H1 (cell line): Measurements from ENCODE around the gene UROD. TPM values are rescaled to one million over a fixed set of nuclear protein-coding genes. Genes with fewer than 3 reads are reported as not detected.

Experiments
- CTCF ChIA-PET: fragments of 300-600 bp; sonication (Branson Sonifier 250); formaldehyde crosslinking; loops from one replicate; lab custom pipeline; 2021; ENCODE audit not compliant: partially characterized antibody; lab: Charles Lee
- POLR2A ChIA-PET: fragments of 300-600 bp; sonication (Branson Sonifier 250); formaldehyde crosslinking; loops from one replicate; lab custom pipeline; 2021; ENCODE audit warnings: inconsistent platforms; ENCODE audit not compliant: partially characterized antibody; lab: Charles Lee
- DNase-seq, 2 experiments: peaks; one replicate each; pipeline versions ENCODE4 v3.0.0 to v3.0.0-alpha.2; 2010 to 2022; ENCODE audit warnings: low spot score in 2 of 2, low read depth in 1 of 2, mixed read lengths in 1 of 2
- FAIRE-seq: peaks from 2 replicates; lab custom pipeline; 2011; peaks lifted over from hg19 to GRCh38; lab: Jason Lieb, UNC
- H2AFZ ChIP-seq: 2 replicates; pipeline ENCODE4 v1.8.1; 2012; ENCODE audit warnings: low read length, inconsistent platforms
- H2AK5ac ChIP-seq: 2 replicates; pipeline ENCODE4 v1.6.1; 2013; ENCODE audit warnings: low read depth, low read length
- H2BK120ac ChIP-seq: replicated peaks from 2 replicates; pipeline ENCODE3; 2013; ENCODE audit warnings: low read depth, low read length, inconsistent platforms
- H2BK12ac ChIP-seq: 2 replicates; pipeline ENCODE4 v1.6.1; 2013; ENCODE audit warnings: low read depth, low read length
- H2BK15ac ChIP-seq: 2 replicates; pipeline ENCODE4 v1.6.1; 2013; ENCODE audit warnings: low read length
- H2BK20ac ChIP-seq: 2 replicates; pipeline ENCODE4 v1.6.1; 2013; ENCODE audit warnings: low read length
- H2BK5ac ChIP-seq: 2 replicates; pipeline ENCODE4 v1.6.1; 2013; ENCODE audit warnings: low read depth, low read length
- H3K14ac ChIP-seq: 2 replicates; pipeline ENCODE4 v1.6.1; 2013; ENCODE audit warnings: inconsistent platforms; ENCODE audit not compliant: insufficient read length
- H3K18ac ChIP-seq: 2 replicates; pipeline ENCODE4 v1.6.1; 2013; ENCODE audit warnings: low read length; ENCODE audit errors: extremely low read depth
- H3K23ac ChIP-seq: 2 replicates; pipeline ENCODE4 v1.6.1; 2013; ENCODE audit warnings: inconsistent platforms; ENCODE audit not compliant: insufficient read length
- H3K23me2 ChIP-seq: 2 replicates; pipeline ENCODE4 v1.6.1; 2013; ENCODE audit warnings: low read depth, low read length
- H3K27ac ChIP-seq: 2 replicates; pipeline ENCODE4 v1.6.1; 2011; ENCODE audit warnings: low read depth, low read length, inconsistent platforms
- H3K27me3 ChIP-seq, 4 experiments: replicated peaks in 1 of 4; 1 replicate in 1 of 4; 2 replicates in 3 of 4; pipeline versions ENCODE4 v1.6.1 to v1.8.1; 2011 to 2013; ENCODE audit warnings: low read length in 3 of 4, mild to moderate bottlenecking in 3 of 4, inconsistent platforms in 2 of 4, mixed read lengths in 2 of 4, moderate library complexity in 1 of 4; ENCODE audit not compliant: control insufficient read depth in 3 of 4, insufficient read depth in 3 of 4; ENCODE audit errors: extremely low read depth in 1 of 4
- H3K36me3 ChIP-seq, 4 experiments: 2 replicates each; pipeline versions ENCODE4 v1.6.1 to v1.8.1; 2011 to 2013; ENCODE audit warnings: mild to moderate bottlenecking in 4 of 4, low read length in 3 of 4, moderate library complexity in 2 of 4, control low read depth in 1 of 4, inconsistent platforms in 1 of 4; ENCODE audit not compliant: insufficient read depth in 4 of 4, control insufficient read depth in 2 of 4
- H3K4ac ChIP-seq: replicated peaks from 2 replicates; pipeline ENCODE3; 2013; ENCODE audit warnings: low read length, low read depth, mixed read lengths, inconsistent platforms; ENCODE audit not compliant: insufficient read length
- H3K4me1 ChIP-seq, 4 experiments: replicated peaks in 1 of 4; 1 replicate in 1 of 4; 2 replicates in 3 of 4; pipeline versions ENCODE4 v1.6.1 to v1.8.1; 2011 to 2013; ENCODE audit warnings: low read length in 3 of 4, inconsistent platforms in 2 of 4, mixed read lengths in 1 of 4; ENCODE audit not compliant: insufficient read depth in 4 of 4, control insufficient read depth in 3 of 4
- H3K4me2 ChIP-seq, 2 experiments: 2 replicates each; pipeline versions ENCODE4 v1.6.1 to v1.8.1; 2011 to 2013; ENCODE audit warnings: low read depth in 2 of 2, low read length in 2 of 2, control low read depth in 1 of 2, inconsistent platforms in 1 of 2, mild to moderate bottlenecking in 1 of 2; ENCODE audit not compliant: insufficient read depth in 1 of 2
- H3K4me3 ChIP-seq, 4 experiments: fragments of 200-600, 300-600 bp in 1 of 4; sonication (generic), shearing (Covaris generic), sonication (Bioruptor Twin) in 1 of 4; 2 replicates each; pipeline versions ENCODE4 v1.5.1 to v1.8.1; 2011 to 2016; ENCODE audit warnings: low read length in 4 of 4, low read depth in 3 of 4, control low read depth in 2 of 4, inconsistent platforms in 2 of 4, mild to moderate bottlenecking in 2 of 4, mixed read lengths in 1 of 4, moderate library complexity in 1 of 4; ENCODE audit not compliant: insufficient read depth in 2 of 4; ENCODE audit errors: extremely low read depth in 1 of 4
- H3K56ac ChIP-seq: replicated peaks from 2 replicates; pipeline ENCODE3; 2013; ENCODE audit warnings: low read depth, mild to moderate bottlenecking, mixed read lengths, low read length, inconsistent platforms; ENCODE audit not compliant: insufficient read length
- H3K79me1 ChIP-seq: 2 replicates; pipeline ENCODE4 v1.6.1; 2013; ENCODE audit warnings: low read depth, low read length, control low read depth
- H3K79me2 ChIP-seq, 2 experiments: 2 replicates each; pipeline versions ENCODE4 v1.6.1 to v1.8.1; 2012 to 2013; ENCODE audit warnings: low read length in 2 of 2, mild to moderate bottlenecking in 2 of 2, inconsistent platforms in 1 of 2; ENCODE audit not compliant: insufficient read depth in 2 of 2, control insufficient read depth in 1 of 2
- H3K9ac ChIP-seq, 4 experiments: replicated peaks in 1 of 4; 1 replicate in 1 of 4; 2 replicates in 3 of 4; pipeline versions ENCODE4 v1.6.1 to v1.8.1; 2011 to 2013; ENCODE audit warnings: low read depth in 3 of 4, low read length in 3 of 4, control low read depth in 2 of 4, mild to moderate bottlenecking in 2 of 4, moderate library complexity in 2 of 4, inconsistent platforms in 1 of 4; ENCODE audit errors: extremely low read depth in 1 of 4
- H3K9me3 ChIP-seq, 2 experiments: 2 replicates each; pipeline versions ENCODE4 v1.6.1 to v1.8.1; 2012 to 2013; ENCODE audit warnings: mild to moderate bottlenecking in 2 of 2, moderate library complexity in 2 of 2, control low read depth in 1 of 2, inconsistent platforms in 1 of 2, low read depth in 1 of 2, low read length in 1 of 2, mixed read lengths in 1 of 2; ENCODE audit not compliant: insufficient read depth in 2 of 2
- H4K20me1 ChIP-seq, 2 experiments: replicated peaks in 1 of 2; 2 replicates each; pipeline versions ENCODE3 to v1.8.1; 2011 to 2013; ENCODE audit warnings: inconsistent platforms in 2 of 2, low read length in 2 of 2, mild to moderate bottlenecking in 1 of 2; ENCODE audit not compliant: insufficient read depth in 2 of 2, control insufficient read depth in 1 of 2
- H4K5ac ChIP-seq: 2 replicates; pipeline ENCODE4 v1.6.1; 2013; ENCODE audit warnings: low read length, low read depth, mixed read lengths, inconsistent platforms; ENCODE audit not compliant: insufficient read length
- H4K8ac ChIP-seq: 2 replicates; pipeline ENCODE4 v1.8.0; 2013; ENCODE audit warnings: mild to moderate bottlenecking, moderate library complexity, low read length, inconsistent platforms; ENCODE audit not compliant: insufficient read depth; ENCODE audit errors: extremely low read depth
- H4K91ac ChIP-seq: replicated peaks from 2 replicates; pipeline ENCODE3; 2013; ENCODE audit warnings: low read length, mixed read lengths, inconsistent platforms; ENCODE audit not compliant: insufficient read length
- CREB1 ChIP-seq: IDR thresholded peaks from 2 replicates; pipeline ENCODE4 v1.6.1; 2012; ENCODE audit warnings: inconsistent platforms
- MAFK ChIP-seq: IDR thresholded peaks from 2 replicates; pipeline ENCODE4 v1.6.1; 2012; ENCODE audit warnings: low read depth, mild to moderate bottlenecking, improper control_type of control experiment, low read length
- PHF8 ChIP-seq: fragments of 200-600 bp; sonication (generic); conservative IDR thresholded peaks from 2 replicates; pipeline ENCODE4 v1.7.1; 2012; ENCODE audit warnings: low read depth, mild to moderate bottlenecking, inconsistent platforms, low read length, moderate library complexity
- RBBP5 ChIP-seq: IDR thresholded peaks from 2 replicates; pipeline ENCODE4 v1.7.1; 2012; ENCODE audit warnings: low read depth, mild to moderate bottlenecking, inconsistent platforms, low read length, moderate library complexity, borderline replicate concordance
- YY1 ChIP-seq: IDR thresholded peaks from 2 replicates; pipeline ENCODE4 v1.6.1; 2011; ENCODE audit warnings: low read depth, mild to moderate bottlenecking, low read length
- WGBS, 2 experiments: shearing (Covaris generic) in 1 of 2; methylation state at CpG; one replicate each; pipeline versions ENCODE4 v1.1.6 to v1.1.7; 2013 to 2015; ENCODE audit warnings: low lambda C conversion rate in 2 of 2, mixed read lengths in 2 of 2, inconsistent platforms in 1 of 2, low coverage in 1 of 2, missing lambda C conversion rate in 1 of 2; ENCODE audit not compliant: insufficient replicate concordance in 2 of 2, insufficient coverage in 1 of 2, insufficient read length in 1 of 2; ENCODE audit errors: extremely low coverage in 1 of 2, missing lambda C conversion rate in 1 of 2; 5-methylcytosine and 5-hydroxymethylcytosine counted together
- polyA plus RNA-seq, 7 experiments: library from polyadenylated mRNA; depleted of rRNA in 3 of 7; stranded (reverse) in 5 of 7; unstranded in 2 of 7; fragments of >200 nt in 5 of 7; fragments of 200-250 nt in 2 of 7; gene quantifications; 1 replicate in 5 of 7; 2 replicates in 1 of 7; 4 replicates in 1 of 7; pipeline versions ENCODE4 v1.2.1 to v1.2.3, GENCODE V29; 2011 to 2013; ENCODE audit warnings: missing spikeins in 2 of 7, mixed read lengths in 2 of 7
- total RNA-seq: library from RNA; stranded (reverse); fragmentation: NEBNext Ultra II Directional; extraction: Animal tissue kit (Norgen Biotek cat#: 25700); gene quantifications from 2 replicates; pipeline ENCODE4 v1.2.1, GENCODE V29; 2021
- TF ChIP-seq, protein P1 (sequence below), 3 experiments: IDR thresholded peaks; 1 replicate in 2 of 3; 2 replicates in 1 of 3; pipeline versions ENCODE4 v1.5.1 to v1.6.1; 2011; ENCODE audit warnings: low read length in 3 of 3, mild to moderate bottlenecking in 3 of 3, inconsistent platforms in 2 of 3, low read depth in 1 of 3, moderate library complexity in 1 of 3; ENCODE audit not compliant: insufficient read depth in 1 of 3; ENCODE audit errors: control extremely low read depth in 1 of 3

Gene UROD
- total and polyA plus RNA-seq, 2 of the 8 experiments (the other 6 are each of a cell fraction or from before 2014, with no cell fraction given) = 86.6 to 220 TPM

DNA sequence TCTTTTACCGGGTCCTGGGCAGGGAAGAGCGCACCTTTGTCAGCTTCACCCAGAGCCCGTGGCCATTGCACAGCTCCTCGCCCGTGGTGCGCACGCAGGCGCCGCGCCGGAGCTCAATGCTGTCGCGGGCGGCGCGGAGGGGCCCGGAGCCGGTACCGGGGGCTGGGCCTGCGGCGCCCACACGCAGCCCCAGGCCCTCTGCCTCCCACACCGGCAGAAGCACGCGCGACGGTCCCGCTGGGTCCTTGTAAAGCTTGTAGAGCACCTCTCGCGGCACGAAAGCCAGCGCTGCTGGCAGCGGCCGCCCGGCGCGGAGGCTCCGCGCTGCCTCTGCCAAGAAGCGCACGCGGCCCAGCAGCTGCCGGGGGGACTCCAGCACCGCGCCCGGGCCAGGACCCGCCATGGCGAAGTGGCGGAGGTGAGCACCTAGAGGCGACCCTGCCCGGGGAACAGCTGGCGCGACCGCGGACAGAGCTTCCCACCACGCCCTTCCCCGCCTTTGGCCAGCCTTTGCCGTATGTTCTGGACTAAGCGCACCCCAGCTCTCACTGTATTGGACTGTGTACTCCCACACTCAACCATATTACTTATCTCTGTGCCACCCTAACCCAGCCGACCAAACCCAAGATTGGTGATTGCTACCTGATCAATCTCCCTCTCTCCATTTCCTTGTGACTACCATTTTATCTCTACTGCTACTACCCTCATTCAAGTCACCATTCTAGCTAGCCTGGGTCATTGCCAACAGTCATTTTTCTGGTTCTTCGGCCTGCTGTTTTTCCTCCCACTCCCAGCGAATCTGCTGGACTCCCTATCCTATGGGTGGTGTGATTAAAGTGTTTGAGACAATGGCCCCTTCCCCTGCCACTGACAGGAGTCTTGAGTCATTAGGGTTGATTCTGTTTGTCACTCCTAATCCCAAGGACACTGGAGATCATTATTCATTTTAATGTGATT is 921 bp upstream of the UROD start, which contains the start of gene HECTD3:
TSS of gene HECTD3 (minus strand) at position 470 of the 957 bp plus-strand sequence. CDS start at position 403, 67 bp downstream.
- H4K8ac ChIP-seq = peak within 1 kb of the TSS; percentile 75
- H2BK120ac ChIP-seq = peak within 1 kb of the TSS; percentile 82
- H4K91ac ChIP-seq = peak within 1 kb of the TSS; percentile 58
- ChIA-PET POLR2A (interaction anchor here (0.5 to 3.8 kb wide), 35 partner anchors 8 to 510 kb away, joined by 3 to 31 read pairs (median 4); partner anchors contain the start of genes ARMH1, EIF2B3, HPDL and MUTYH), CTCF (interaction anchor here (0.6 to 15.4 kb wide), 29 partner anchors 8 to 481 kb away, joined by 3 to 424 read pairs (median 4); partner anchors contain the start of genes PLK3, PTCH2 and TESK2)
- H3K23ac ChIP-seq = no peak within 1 kb of the TSS
- no peak within 1 kb of the TSS for H2BK20ac ChIP-seq
- no peaks in the 10 kb centered on the region for H3K27me3 ChIP-seq
- peak within 1 kb of the TSS; percentile 61; the same call in 1 of the 2 replicates for H2BK5ac ChIP-seq
- peak within 1 kb of the TSS; percentile 100 for H2AFZ ChIP-seq
- H4K5ac ChIP-seq = peak within 1 kb of the TSS; percentile 28
- no peak within 1 kb of the TSS for H3K4ac ChIP-seq
- H3K27ac ChIP-seq = peak within 1 kb of the TSS; percentile 16; the same call in 1 of the 2 replicates
- peak within 1 kb of the TSS; percentile 95 for H2BK15ac ChIP-seq
- peaks cover 10% of the 10 kb centered on the region for H3K23me2 ChIP-seq
- peak within 1 kb of the TSS; percentile 64 to 89 (median 79) for H3K4me3 ChIP-seq
- H3K79me2 ChIP-seq = no peaks in the 10 kb centered on the region; a peak in 1 of 4 replicates
- H3K79me1 ChIP-seq = no peaks in the 10 kb centered on the region
- H3K36me3 ChIP-seq = peaks cover 3 to 18% (median 6%) of the 10 kb centered on the region in 4 experiments; a peak in 5 of 8 replicates
- peaks cover 0 to 7% of the 10 kb centered on the region in 2 experiments for H4K20me1 ChIP-seq
- H3K14ac ChIP-seq = no peak within 1 kb of the TSS
- peak within 1 kb of the TSS in 3 of 4 experiments; percentile 40 to 67 (median 51); a peak in 5 of 7 replicates for H3K9ac ChIP-seq
- H3K18ac ChIP-seq = peak within 1 kb of the TSS; percentile 34
- H2AK5ac ChIP-seq = no peak within 1 kb of the TSS
- no peaks in the 10 kb centered on the region for H3K9me3 ChIP-seq
- WGBS, 2 experiments = 4% methylated on average over 59 of the region's 62 CpGs; no CpG with 5 or more reads in 1 of the 2 experiments
- H3K4me2 ChIP-seq = peak within 1 kb of the TSS; percentile 83 to 97
- DNase-seq (peak in 1 of 2 experiments; percentile 75), FAIRE-seq (no peak)
- no peak within 1 kb of the TSS for H3K56ac ChIP-seq
- H2BK12ac ChIP-seq = peak within 1 kb of the TSS; percentile 92
- H3K4me1 ChIP-seq = peaks cover 5 to 10% (median 6%) of the 10 kb centered on the region in 4 experiments; a peak in 6 of 7 replicates
- TF ChIP-seq, protein P1, sequence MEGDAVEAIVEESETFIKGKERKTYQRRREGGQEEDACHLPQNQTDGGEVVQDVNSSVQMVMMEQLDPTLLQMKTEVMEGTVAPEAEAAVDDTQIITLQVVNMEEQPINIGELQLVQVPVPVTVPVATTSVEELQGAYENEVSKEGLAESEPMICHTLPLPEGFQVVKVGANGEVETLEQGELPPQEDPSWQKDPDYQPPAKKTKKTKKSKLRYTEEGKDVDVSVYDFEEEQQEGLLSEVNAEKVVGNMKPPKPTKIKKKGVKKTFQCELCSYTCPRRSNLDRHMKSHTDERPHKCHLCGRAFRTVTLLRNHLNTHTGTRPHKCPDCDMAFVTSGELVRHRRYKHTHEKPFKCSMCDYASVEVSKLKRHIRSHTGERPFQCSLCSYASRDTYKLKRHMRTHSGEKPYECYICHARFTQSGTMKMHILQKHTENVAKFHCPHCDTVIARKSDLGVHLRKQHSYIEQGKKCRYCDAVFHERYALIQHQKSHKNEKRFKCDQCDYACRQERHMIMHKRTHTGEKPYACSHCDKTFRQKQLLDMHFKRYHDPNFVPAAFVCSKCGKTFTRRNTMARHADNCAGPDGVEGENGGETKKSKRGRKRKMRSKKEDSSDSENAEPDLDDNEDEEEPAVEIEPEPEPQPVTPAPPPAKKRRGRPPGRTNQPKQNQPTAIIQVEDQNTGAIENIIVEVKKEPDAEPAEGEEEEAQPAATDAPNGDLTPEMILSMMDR (IDR thresholded peaks at IDR 0.05; ENCODE audit: control extremely low read depth in 1 of 3, insufficient read depth in 1 of 3, low read depth in 1 of 3, low read length in 3 of 3) = no peak
- peak; percentile 43; the same call in 1 of the 2 replicates for TF ChIP-seq PHF8
- no peak for TF ChIP-seq CREB1
- no peak; the same call in 1 of the 2 replicates for TF ChIP-seq YY1
- peak; percentile 83 for TF ChIP-seq MAFK
- 0 out of 2 replicates have a peak, but pooled peaks have one; percentile 42 for TF ChIP-seq RBBP5
